Brain microvascular endothelial cell (primary cell): ENCODE measurements around the gene ARTN.

ENCODE experiments used
- DNase-seq: peaks from one replicate; pipeline ENCODE4 v3.0.0-alpha.2; 2020
- H3K27ac ChIP-seq: fragments of 250-450 bp; sonication (Bioruptor Pico); 2 replicates; pipeline ENCODE4 v1.5.1; 2020; ENCODE audit warnings: mild to moderate bottlenecking, moderate library complexity
- H3K27me3 ChIP-seq: fragments of 250-450 bp; sonication (Bioruptor Pico); replicated peaks from 2 replicates; pipeline ENCODE4 v1.5.1; 2020; ENCODE audit warnings: mild to moderate bottlenecking
- H3K36me3 ChIP-seq: fragments of 250-450 bp; sonication (Bioruptor Pico); replicated peaks from 2 replicates; pipeline ENCODE4 v1.5.1; 2020; ENCODE audit warnings: mild to moderate bottlenecking
- H3K4me3 ChIP-seq: 2 replicates; pipeline ENCODE4 v1.5.1; 2011; ENCODE audit warnings: low read depth, mild to moderate bottlenecking, control low read depth, low read length, moderate library complexity
- in situ Hi-C: cut with HindIII; loops from 2 replicates; pipeline ENCODE4 v1.10.0; 2017; ENCODE audit warnings: low sequenced_read_pairs, low pct_ligation_motif_present
- TF ChIP-seq, protein P1 (sequence below): IDR thresholded peaks from 2 replicates; pipeline ENCODE4 v1.5.1; 2011; ENCODE audit warnings: low read depth, mild to moderate bottlenecking, moderate library complexity, low read length, control low read depth, inconsistent platforms; ENCODE audit errors: missing control alignments

ARTN gene

DNA sequence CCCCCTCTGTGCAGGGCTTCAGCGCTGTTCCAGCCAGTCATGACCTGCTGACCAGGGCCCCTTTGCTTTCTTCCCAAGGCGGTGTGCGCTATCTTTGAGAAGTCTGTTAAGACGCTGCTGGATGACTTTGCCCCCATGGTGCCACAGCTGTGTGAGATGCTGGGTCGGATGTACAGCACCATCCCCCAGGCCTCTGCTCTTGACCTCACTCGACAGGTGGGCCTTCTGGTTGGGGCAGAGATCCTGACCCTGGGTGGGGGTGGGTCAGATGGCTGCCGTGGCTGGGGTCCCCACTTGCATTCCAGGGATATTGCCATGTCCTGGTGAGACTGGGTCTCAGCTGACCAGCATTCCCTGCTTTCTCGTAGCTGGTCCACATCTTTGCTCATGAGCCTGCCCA lies 27.2 kb downstream of the ARTN start:
- no peak for DNase-seq
- no peak overlapping the region for H3K27ac ChIP-seq
- TF ChIP-seq, protein P1, sequence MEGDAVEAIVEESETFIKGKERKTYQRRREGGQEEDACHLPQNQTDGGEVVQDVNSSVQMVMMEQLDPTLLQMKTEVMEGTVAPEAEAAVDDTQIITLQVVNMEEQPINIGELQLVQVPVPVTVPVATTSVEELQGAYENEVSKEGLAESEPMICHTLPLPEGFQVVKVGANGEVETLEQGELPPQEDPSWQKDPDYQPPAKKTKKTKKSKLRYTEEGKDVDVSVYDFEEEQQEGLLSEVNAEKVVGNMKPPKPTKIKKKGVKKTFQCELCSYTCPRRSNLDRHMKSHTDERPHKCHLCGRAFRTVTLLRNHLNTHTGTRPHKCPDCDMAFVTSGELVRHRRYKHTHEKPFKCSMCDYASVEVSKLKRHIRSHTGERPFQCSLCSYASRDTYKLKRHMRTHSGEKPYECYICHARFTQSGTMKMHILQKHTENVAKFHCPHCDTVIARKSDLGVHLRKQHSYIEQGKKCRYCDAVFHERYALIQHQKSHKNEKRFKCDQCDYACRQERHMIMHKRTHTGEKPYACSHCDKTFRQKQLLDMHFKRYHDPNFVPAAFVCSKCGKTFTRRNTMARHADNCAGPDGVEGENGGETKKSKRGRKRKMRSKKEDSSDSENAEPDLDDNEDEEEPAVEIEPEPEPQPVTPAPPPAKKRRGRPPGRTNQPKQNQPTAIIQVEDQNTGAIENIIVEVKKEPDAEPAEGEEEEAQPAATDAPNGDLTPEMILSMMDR = no peak
- H3K27me3 ChIP-seq = no peaks in the 10 kb centered on the region
- H3K36me3 ChIP-seq = peaks cover 26% of the 10 kb centered on the region
- in situ Hi-C loops = no loop called here
- H3K4me3 ChIP-seq = no peak overlapping the region

DNA sequence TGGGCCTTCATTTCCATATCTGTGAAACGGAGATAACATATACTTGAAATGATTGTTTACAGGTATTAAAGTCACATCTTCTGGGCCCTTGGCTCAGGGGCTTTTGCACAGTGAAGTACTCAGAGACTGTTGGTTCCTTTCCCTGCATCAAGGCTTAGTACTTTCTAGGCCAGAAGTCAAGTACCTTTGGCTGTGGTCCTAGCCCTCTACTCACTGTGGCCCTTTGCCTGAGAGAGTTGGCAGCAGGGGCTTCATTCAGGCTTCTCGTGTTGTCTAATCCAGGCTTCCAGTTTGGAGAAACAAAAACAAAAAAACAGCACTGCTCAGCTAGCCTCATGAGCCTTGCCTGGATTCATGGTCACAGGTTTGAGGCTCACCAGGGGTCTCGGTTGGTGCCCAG lies 28.1 kb downstream of the ARTN start:
- in situ Hi-C loops = no loop called here
- H3K27ac ChIP-seq = no peak overlapping the region
- TF ChIP-seq, protein P1 = no peak
- H3K36me3 ChIP-seq = peaks cover 23% of the 10 kb centered on the region
- H3K4me3 ChIP-seq = no peak overlapping the region
- no peaks in the 10 kb centered on the region for H3K27me3 ChIP-seq
- no peak for DNase-seq

DNA sequence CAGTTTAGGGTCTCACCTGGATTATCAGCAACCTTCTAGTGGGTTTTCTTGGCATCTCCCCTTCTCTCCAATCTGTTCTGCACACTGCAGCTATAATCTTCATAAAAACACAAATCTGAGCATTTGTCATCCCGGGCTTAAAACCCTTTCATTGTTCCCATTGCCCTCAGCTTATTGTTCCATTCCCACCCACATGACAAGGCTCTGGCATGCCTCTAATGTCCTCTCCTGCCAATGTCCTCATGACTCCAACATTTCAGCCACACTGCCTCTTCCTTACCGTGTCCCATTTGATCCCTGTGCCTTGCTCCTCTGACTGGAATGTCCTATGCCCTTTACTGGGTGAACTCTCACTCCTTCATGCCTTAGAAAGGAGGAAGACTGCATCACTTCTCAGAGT lies 28.7 kb downstream of the ARTN start:
- Histone ChIP-seq H3K27me3 (no peaks in the 10 kb centered on the region), H3K27ac (no peak overlapping the region), H3K4me3 (no peak overlapping the region), H3K36me3 (peaks cover 21% of the 10 kb centered on the region)
- TF ChIP-seq, protein P1 = no peak
- no peak for DNase-seq
- in situ Hi-C loops = no loop called here

DNA sequence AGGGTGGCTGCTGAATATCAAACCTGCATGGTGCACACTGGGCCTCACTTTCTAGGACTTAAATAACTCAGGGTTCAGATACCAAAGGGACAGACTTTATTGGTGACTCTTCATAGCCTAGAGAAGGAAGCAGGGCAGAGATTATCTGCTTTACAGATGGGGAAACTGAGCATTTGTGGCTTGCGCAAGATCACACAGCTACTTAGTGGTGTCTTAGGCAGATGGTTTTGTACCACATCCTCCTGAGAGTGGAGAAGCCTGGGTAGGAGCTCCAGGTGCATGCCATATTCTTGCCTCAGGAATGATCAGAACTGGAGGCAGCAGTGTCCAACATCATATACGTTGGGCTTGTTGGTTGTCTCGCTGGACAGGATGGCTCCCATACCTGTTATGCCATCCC lies 29.4 kb downstream of the ARTN start:
- TF ChIP-seq, protein P1 = no peak
- no peak overlapping the region for H3K4me3 ChIP-seq
- H3K27ac ChIP-seq = no peak overlapping the region
- in situ Hi-C loops = no loop called here
- H3K36me3 ChIP-seq = peaks cover 16% of the 10 kb centered on the region
- no peak for DNase-seq
- no peaks in the 10 kb centered on the region for H3K27me3 ChIP-seq

DNA sequence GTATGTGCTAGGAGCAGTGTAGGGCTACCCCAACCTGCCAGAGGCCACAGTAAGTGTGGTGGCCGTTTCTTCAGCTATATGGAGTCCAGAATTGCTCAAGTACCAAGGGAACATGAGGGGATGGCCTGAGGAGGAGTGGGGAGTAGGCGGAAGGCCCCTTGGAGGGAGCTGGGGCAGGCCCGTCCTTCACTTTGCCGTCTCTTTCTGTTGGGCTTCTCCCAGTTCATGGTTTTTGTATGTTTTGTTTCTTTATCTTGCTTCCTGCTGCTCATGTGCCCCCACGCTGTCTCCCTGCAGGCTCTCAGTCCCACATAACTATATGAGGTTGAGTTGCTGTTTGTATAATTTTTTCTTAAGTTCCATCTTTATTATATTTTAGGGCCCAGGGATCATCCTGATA lies 30.3 kb downstream of the ARTN start:
- Histone ChIP-seq H3K4me3 (no peak overlapping the region), H3K36me3 (peaks cover 11% of the 10 kb centered on the region), H3K27ac (no peak overlapping the region), H3K27me3 (no peaks in the 10 kb centered on the region)
- TF ChIP-seq, protein P1 = no peak
- no peak for DNase-seq
- in situ Hi-C loops = no loop called here

DNA sequence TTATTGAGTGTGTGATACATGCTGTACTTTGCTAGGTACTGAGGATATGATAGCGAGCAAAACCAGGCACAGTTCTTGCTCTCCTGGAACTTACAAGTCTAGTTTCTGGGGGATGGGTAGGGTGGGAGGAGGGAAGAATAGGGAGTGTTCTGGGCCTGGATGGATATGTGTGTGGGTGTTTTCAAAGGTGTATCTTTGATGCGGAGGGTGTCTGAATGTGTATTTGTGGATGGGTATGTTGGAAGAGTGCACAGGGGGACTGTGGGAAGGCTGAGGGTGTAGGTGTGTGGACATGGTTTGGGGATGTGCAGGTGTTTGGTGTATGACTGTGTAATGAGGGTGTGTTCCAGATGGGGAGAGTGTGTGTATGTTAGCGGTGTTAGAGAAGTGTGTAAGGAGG lies 31.7 kb downstream of the ARTN start:
- in situ Hi-C loops = no loop called here
- Histone ChIP-seq H3K36me3 (peaks cover 9% of the 10 kb centered on the region), H3K27ac (no peak overlapping the region), H3K27me3 (no peaks in the 10 kb centered on the region), H3K4me3 (no peak overlapping the region)
- TF ChIP-seq, protein P1 = no peak
- no peak for DNase-seq
